Measurements from ENCODE around the gene CYCS.

DNA sequence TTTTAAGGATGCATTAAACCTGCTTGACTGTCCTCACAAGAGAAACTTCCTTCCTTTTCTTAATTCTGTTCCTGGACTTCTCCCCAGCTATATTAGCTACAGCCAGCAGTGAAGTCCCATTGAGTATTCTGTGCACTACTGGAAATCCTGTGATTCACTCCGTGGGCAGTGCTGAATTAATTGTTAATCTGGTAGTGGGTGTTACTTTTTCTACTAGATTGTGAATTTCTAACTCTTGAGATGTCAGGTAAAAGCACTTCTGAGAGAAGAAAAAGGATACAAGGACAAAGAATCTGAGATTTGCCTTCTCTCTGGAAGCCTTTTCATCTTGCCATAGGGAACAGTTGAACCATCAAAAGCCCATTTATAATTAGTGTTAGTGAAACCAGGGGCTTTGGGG is 33.9 kb downstream of the CYCS start:
- TF ChIP-seq CTCF (IDR thresholded peaks at IDR 0.05 in 4 of 5, conservative IDR thresholded peaks at IDR 0.05 in 1 of 5): no peak
- no peak for TF ChIP-seq POLR2A (IDR thresholded peaks at IDR 0.05)

All from gastrocnemius medialis (tissue), 4 donors.